Measurements from ENCODE around the gene BCO2. TPM values are rescaled to one million over a fixed set of nuclear protein-coding genes. Genes with fewer than 3 reads are reported as not detected.

Gene BCO2
- total RNA-seq, 4 donors from 2014 or later = 2.7 to 17.0 (median 9.5) TPM

GRCh38 chr11:112173152-112173551, 2.2 kb upstream of the BCO2 start:
- 57 to 68% methylated on average over 3 of the region's 3 CpGs for WGBS, 2 donors
- peaks cover 0 to 17% (median 3%) of the 10 kb centered on the region in 3 donors for H3K4me1 ChIP-seq

GRCh38 chr11:112175599-112175952, 264 bp downstream of the BCO2 start:
- no peak for TF ChIP-seq CTCF (IDR thresholded peaks at IDR 0.05)
- peak in 1 of 4 donors; percentile 4 for TF ChIP-seq POLR2A (IDR thresholded peaks at IDR 0.05)
- no peaks in the 10 kb centered on the region for H3K27me3 ChIP-seq
- intact Hi-C loops (cut with DNase I) = loop anchor here (10.0 kb wide), 1 partner anchor 61 kb away; no protein-coding TSS in a partner anchor

More at GRCh38 chr11:112173152-112173551, 2.2 kb upstream of the BCO2 start:
- Histone ChIP-seq H3K4me3 (no peak overlapping the region), H3K27me3 (no peaks in the 10 kb centered on the region), H3K9me3 (no peaks in the 10 kb centered on the region), H3K36me3 (no peaks in the 10 kb centered on the region), H3K27ac (no peak overlapping the region)
- TF ChIP-seq POLR2A (IDR thresholded peaks at IDR 0.05) = no peak
- no peak for DNase-seq
- intact Hi-C loops (cut with DNase I) = loop anchor here (10.0 kb wide), 1 partner anchor 58 kb away; no protein-coding TSS in a partner anchor

GRCh38 chr11:112176077-112176476, 765 bp downstream of the BCO2 start:
- intact Hi-C loops (cut with DNase I) = loop anchor here (10.0 kb wide), 1 partner anchor 61 kb away; no protein-coding TSS in a partner anchor
- TF ChIP-seq CTCF (IDR thresholded peaks at IDR 0.05) (no peak), POLR2A (IDR thresholded peaks at IDR 0.05) (no peak)
- Histone ChIP-seq H3K27me3 (no peaks in the 10 kb centered on the region), H3K27ac (peak overlapping the region in 1 of 4 donors; percentile 70), H3K4me1 (peaks cover 0 to 17% (median 3%) of the 10 kb centered on the region in 3 donors), H3K9me3 (no peaks in the 10 kb centered on the region), H3K4me3 (peak overlapping the region; percentile 7 to 54 (median 32)), H3K36me3 (no peaks in the 10 kb centered on the region)
- 90 to 94% methylated on average over 1 of the region's 1 CpG for WGBS, 2 donors
- no peak for DNase-seq

More at GRCh38 chr11:112175599-112175952, 264 bp downstream of the BCO2 start:
- DNase-seq = no peak
- no peaks in the 10 kb centered on the region for H3K36me3 ChIP-seq
- peak overlapping the region; percentile 11 to 70 (median 64) for H3K27ac ChIP-seq
- H3K4me1 ChIP-seq = peaks cover 0 to 17% (median 3%) of the 10 kb centered on the region in 3 donors
- WGBS, 2 donors = 16 to 22% methylated on average over 4 of the region's 4 CpGs
- H3K9me3 ChIP-seq = no peaks in the 10 kb centered on the region
- H3K4me3 ChIP-seq = peak overlapping the region; percentile 7 to 54 (median 32)

GRCh38 chr11:112177589-112177988, 2.3 kb downstream of the BCO2 start:
- H3K4me3 ChIP-seq = no peak overlapping the region
- TF ChIP-seq POLR2A (IDR thresholded peaks at IDR 0.05) = no peak
- no peak for TF ChIP-seq CTCF (IDR thresholded peaks at IDR 0.05)
- intact Hi-C loops (cut with DNase I) = loop anchor here (10.0 kb wide), 1 partner anchor 63 kb away; no protein-coding TSS in a partner anchor

GRCh38 chr11:112178428-112178827, 3.1 kb downstream of the BCO2 start:
- Histone ChIP-seq H3K27ac (no peak overlapping the region), H3K4me3 (no peak overlapping the region), H3K4me1 (peaks cover 0 to 17% (median 3%) of the 10 kb centered on the region in 3 donors), H3K9me3 (no peaks in the 10 kb centered on the region), H3K27me3 (no peaks in the 10 kb centered on the region), H3K36me3 (no peaks in the 10 kb centered on the region)
- no peak for TF ChIP-seq CTCF (IDR thresholded peaks at IDR 0.05)
- TF ChIP-seq POLR2A (IDR thresholded peaks at IDR 0.05) = no peak
- no peak for DNase-seq
- 82 to 83% methylated on average over 1 of the region's 1 CpG for WGBS, 2 donors
- intact Hi-C loops (cut with DNase I) = loop anchor here (10.0 kb wide), 1 partner anchor 64 kb away; no protein-coding TSS in a partner anchor

More at GRCh38 chr11:112177589-112177988, 2.3 kb downstream of the BCO2 start:
- Histone ChIP-seq H3K27ac (no peak overlapping the region), H3K36me3 (no peaks in the 10 kb centered on the region), H3K4me1 (peaks cover 0 to 17% (median 3%) of the 10 kb centered on the region in 3 donors), H3K27me3 (no peaks in the 10 kb centered on the region), H3K9me3 (no peaks in the 10 kb centered on the region)
- DNase-seq = no peak
- WGBS, 2 donors = 84 to 88% methylated on average over 4 of the region's 4 CpGs

All from esophagus squamous epithelium (tissue), 5 donors.